ENCODE measurements around the gene TNS3. TPM values are rescaled to one million over a fixed set of nuclear protein-coding genes. Genes with fewer than 3 reads are reported as not detected.

TNS3 gene
- total and polyA plus RNA-seq, 10 of the 15 experiments (the other 5 are each of a cell fraction or from before 2014, with no cell fraction given), result 0.27 to 2.7 (median 0.79) TPM

- Histone ChIP-seq H3K27me3 (replicated peaks in 1 of 2; ENCODE audit: control insufficient read depth in 2 of 2, insufficient read depth in 2 of 2, low read length in 1 of 2) (0 out of 4 replicates have a peak, but pooled peaks cover 0 to 1% of the 10 kb centered on the region in 2 experiments), H3K9ac (ENCODE audit: control insufficient read depth, insufficient read depth, low read length) (no peak overlapping the region), H3K4me3 (no peak overlapping the region), H3K27ac (ENCODE audit: control insufficient read depth, insufficient read depth) (no peak overlapping the region), H2AFZ (ENCODE audit: control insufficient read depth, low read depth, low read length) (no peak overlapping the region), H4K20me1 (ENCODE audit: control insufficient read depth, insufficient read depth) (no peaks in the 10 kb centered on the region), H3K79me2 (ENCODE audit: control insufficient read depth, insufficient read depth, low read length) (no peaks in the 10 kb centered on the region), H3K4me2 (ENCODE audit: control insufficient read depth, insufficient read depth) (no peak overlapping the region), H3K4me1 (ENCODE audit: control insufficient read depth, insufficient read depth, low read length) (no peaks in the 10 kb centered on the region), H3K36me3 (ENCODE audit: control insufficient read depth in 2 of 2, insufficient read depth in 2 of 2, low read length in 1 of 2) (no peaks in the 10 kb centered on the region), H3K9me3 (replicated peaks; ENCODE audit: control insufficient read depth, insufficient read depth, low read length) (no peaks in the 10 kb centered on the region)
- RAD21 ChIA-PET (ENCODE audit: unreplicated experiment), result no interaction called here
- CTCF ChIA-PET, result no interaction called here
- no TSS peak for BruUV-seq (replicated peaks)
- intact Hi-C loops (cut with micrococcal nuclease; ENCODE audit: unreplicated experiment), result no loop called here
- WGBS (ENCODE audit: insufficient coverage, insufficient replicate concordance, low lambda C conversion rate, missing lambda C conversion rate), result 65% methylated on average over 53 of the region's 96 CpGs
- FAIRE-seq (no peak), ATAC-seq (no peak), DNase-seq (ENCODE audit: low read depth, low spot score) (no peak)
- POLR2A ChIA-PET, result no interaction called here
- SMC1A ChIA-PET (ENCODE audit: uncharacterized antibody, unreplicated experiment), result interaction anchor here (0.6 kb wide), 1 partner anchor 86 kb away, joined by 3 read pairs; no protein-coding TSS in a partner anchor
- in situ Hi-C loops (cut with MboI), result no loop called here
- TF ChIP-seq HDGF (IDR thresholded peaks at IDR 0.05) (no peak), ESRRA (IDR thresholded peaks at IDR 0.05; ENCODE audit: low read length) (no peak), CBX5 (IDR thresholded peaks at IDR 0.05; ENCODE audit: low read depth) (no peak), MYC (IDR thresholded peaks at IDR 0.05; ENCODE audit: insufficient read depth, insufficient read length, insufficient replicate concordance, low read length, severe bottlenecking) (no peak), ATF2 (IDR thresholded peaks at IDR 0.05; ENCODE audit: low read length) (no peak), CHD2 (IDR thresholded peaks at IDR 0.05; ENCODE audit: borderline replicate concordance, low read depth, low read length) (no peak), MEF2B (IDR thresholded peaks at IDR 0.05; ENCODE audit: partially characterized antibody, poor library complexity, severe bottlenecking) (no peak), POU2F2 (IDR thresholded peaks at IDR 0.05; ENCODE audit: borderline replicate concordance, low read depth, low read length) (no peak), ZBTB40 (IDR thresholded peaks at IDR 0.05; ENCODE audit: borderline replicate concordance) (no peak), MTA2 (IDR thresholded peaks at IDR 0.05; ENCODE audit: low read depth) (no peak), TARDBP (IDR thresholded peaks at IDR 0.05; ENCODE audit: borderline replicate concordance) (no peak), MYB (IDR thresholded peaks at IDR 0.05; ENCODE audit: borderline replicate concordance, low read depth, low read length) (no peak), YBX1 (IDR thresholded peaks at IDR 0.05) (no peak), NKRF (conservative IDR thresholded peaks at IDR 0.05) (no peak), HCFC1 (IDR thresholded peaks at IDR 0.05; ENCODE audit: low read length) (no peak), BACH1 (IDR thresholded peaks at IDR 0.05; ENCODE audit: borderline replicate concordance) (no peak)
These were observed 45.0 kb downstream of the TNS3 start for GRCh38 chr7:47536661-47537611.

All from GM12878 (cell line).